H1 (cell line): ENCODE data around the gene PLB1. TPM values are rescaled to one million over a fixed set of nuclear protein-coding genes. Genes with fewer than 3 reads are reported as not detected.

Source experiments
- CTCF ChIA-PET: fragments of 300-600 bp; sonication (Branson Sonifier 250); formaldehyde crosslinking; loops from one replicate; lab custom pipeline; 2021; ENCODE audit not compliant: partially characterized antibody; lab: Charles Lee
- POLR2A ChIA-PET: fragments of 300-600 bp; sonication (Branson Sonifier 250); formaldehyde crosslinking; loops from one replicate; lab custom pipeline; 2021; ENCODE audit warnings: inconsistent platforms; ENCODE audit not compliant: partially characterized antibody; lab: Charles Lee
- DNase-seq, 2 experiments: peaks; one replicate each; pipeline versions ENCODE4 v3.0.0 to v3.0.0-alpha.2; 2010 to 2022; ENCODE audit warnings: low spot score in 2 of 2, low read depth in 1 of 2, mixed read lengths in 1 of 2
- FAIRE-seq: peaks from 2 replicates; lab custom pipeline; 2011; peaks lifted over from hg19 to GRCh38; lab: Jason Lieb, UNC
- H2AFZ ChIP-seq: 2 replicates; pipeline ENCODE4 v1.8.1; 2012; ENCODE audit warnings: low read length, inconsistent platforms
- H2AK5ac ChIP-seq: 2 replicates; pipeline ENCODE4 v1.6.1; 2013; ENCODE audit warnings: low read depth, low read length
- H2BK120ac ChIP-seq: replicated peaks from 2 replicates; pipeline ENCODE3; 2013; ENCODE audit warnings: low read depth, low read length, inconsistent platforms
- H2BK12ac ChIP-seq: 2 replicates; pipeline ENCODE4 v1.6.1; 2013; ENCODE audit warnings: low read depth, low read length
- H2BK15ac ChIP-seq: 2 replicates; pipeline ENCODE4 v1.6.1; 2013; ENCODE audit warnings: low read length
- H2BK20ac ChIP-seq: 2 replicates; pipeline ENCODE4 v1.6.1; 2013; ENCODE audit warnings: low read length
- H2BK5ac ChIP-seq: 2 replicates; pipeline ENCODE4 v1.6.1; 2013; ENCODE audit warnings: low read depth, low read length
- H3K14ac ChIP-seq: 2 replicates; pipeline ENCODE4 v1.6.1; 2013; ENCODE audit warnings: inconsistent platforms; ENCODE audit not compliant: insufficient read length
- H3K18ac ChIP-seq: 2 replicates; pipeline ENCODE4 v1.6.1; 2013; ENCODE audit warnings: low read length; ENCODE audit errors: extremely low read depth
- H3K23ac ChIP-seq: 2 replicates; pipeline ENCODE4 v1.6.1; 2013; ENCODE audit warnings: inconsistent platforms; ENCODE audit not compliant: insufficient read length
- H3K23me2 ChIP-seq: 2 replicates; pipeline ENCODE4 v1.6.1; 2013; ENCODE audit warnings: low read depth, low read length
- H3K27ac ChIP-seq: 2 replicates; pipeline ENCODE4 v1.6.1; 2011; ENCODE audit warnings: low read depth, low read length, inconsistent platforms
- H3K27me3 ChIP-seq, 4 experiments: replicated peaks in 1 of 4; 1 replicate in 1 of 4; 2 replicates in 3 of 4; pipeline versions ENCODE4 v1.6.1 to v1.8.1; 2011 to 2013; ENCODE audit warnings: low read length in 3 of 4, mild to moderate bottlenecking in 3 of 4, inconsistent platforms in 2 of 4, mixed read lengths in 2 of 4, moderate library complexity in 1 of 4; ENCODE audit not compliant: control insufficient read depth in 3 of 4, insufficient read depth in 3 of 4; ENCODE audit errors: extremely low read depth in 1 of 4
- H3K36me3 ChIP-seq, 4 experiments: 2 replicates each; pipeline versions ENCODE4 v1.6.1 to v1.8.1; 2011 to 2013; ENCODE audit warnings: mild to moderate bottlenecking in 4 of 4, low read length in 3 of 4, moderate library complexity in 2 of 4, control low read depth in 1 of 4, inconsistent platforms in 1 of 4; ENCODE audit not compliant: insufficient read depth in 4 of 4, control insufficient read depth in 2 of 4
- H3K4ac ChIP-seq: replicated peaks from 2 replicates; pipeline ENCODE3; 2013; ENCODE audit warnings: low read length, low read depth, mixed read lengths, inconsistent platforms; ENCODE audit not compliant: insufficient read length
- H3K4me1 ChIP-seq, 4 experiments: replicated peaks in 1 of 4; 1 replicate in 1 of 4; 2 replicates in 3 of 4; pipeline versions ENCODE4 v1.6.1 to v1.8.1; 2011 to 2013; ENCODE audit warnings: low read length in 3 of 4, inconsistent platforms in 2 of 4, mixed read lengths in 1 of 4; ENCODE audit not compliant: insufficient read depth in 4 of 4, control insufficient read depth in 3 of 4
- H3K4me2 ChIP-seq, 2 experiments: 2 replicates each; pipeline versions ENCODE4 v1.6.1 to v1.8.1; 2011 to 2013; ENCODE audit warnings: low read depth in 2 of 2, low read length in 2 of 2, control low read depth in 1 of 2, inconsistent platforms in 1 of 2, mild to moderate bottlenecking in 1 of 2; ENCODE audit not compliant: insufficient read depth in 1 of 2
- H3K4me3 ChIP-seq, 4 experiments: fragments of 200-600, 300-600 bp in 1 of 4; sonication (generic), shearing (Covaris generic), sonication (Bioruptor Twin) in 1 of 4; 2 replicates each; pipeline versions ENCODE4 v1.5.1 to v1.8.1; 2011 to 2016; ENCODE audit warnings: low read length in 4 of 4, low read depth in 3 of 4, control low read depth in 2 of 4, inconsistent platforms in 2 of 4, mild to moderate bottlenecking in 2 of 4, mixed read lengths in 1 of 4, moderate library complexity in 1 of 4; ENCODE audit not compliant: insufficient read depth in 2 of 4; ENCODE audit errors: extremely low read depth in 1 of 4
- H3K56ac ChIP-seq: replicated peaks from 2 replicates; pipeline ENCODE3; 2013; ENCODE audit warnings: low read depth, mild to moderate bottlenecking, mixed read lengths, low read length, inconsistent platforms; ENCODE audit not compliant: insufficient read length
- H3K79me1 ChIP-seq: 2 replicates; pipeline ENCODE4 v1.6.1; 2013; ENCODE audit warnings: low read depth, low read length, control low read depth
- H3K79me2 ChIP-seq, 2 experiments: 2 replicates each; pipeline versions ENCODE4 v1.6.1 to v1.8.1; 2012 to 2013; ENCODE audit warnings: low read length in 2 of 2, mild to moderate bottlenecking in 2 of 2, inconsistent platforms in 1 of 2; ENCODE audit not compliant: insufficient read depth in 2 of 2, control insufficient read depth in 1 of 2
- H3K9ac ChIP-seq, 4 experiments: replicated peaks in 1 of 4; 1 replicate in 1 of 4; 2 replicates in 3 of 4; pipeline versions ENCODE4 v1.6.1 to v1.8.1; 2011 to 2013; ENCODE audit warnings: low read depth in 3 of 4, low read length in 3 of 4, control low read depth in 2 of 4, mild to moderate bottlenecking in 2 of 4, moderate library complexity in 2 of 4, inconsistent platforms in 1 of 4; ENCODE audit errors: extremely low read depth in 1 of 4
- H3K9me3 ChIP-seq, 2 experiments: 2 replicates each; pipeline versions ENCODE4 v1.6.1 to v1.8.1; 2012 to 2013; ENCODE audit warnings: mild to moderate bottlenecking in 2 of 2, moderate library complexity in 2 of 2, control low read depth in 1 of 2, inconsistent platforms in 1 of 2, low read depth in 1 of 2, low read length in 1 of 2, mixed read lengths in 1 of 2; ENCODE audit not compliant: insufficient read depth in 2 of 2
- H4K20me1 ChIP-seq, 2 experiments: replicated peaks in 1 of 2; 2 replicates each; pipeline versions ENCODE3 to v1.8.1; 2011 to 2013; ENCODE audit warnings: inconsistent platforms in 2 of 2, low read length in 2 of 2, mild to moderate bottlenecking in 1 of 2; ENCODE audit not compliant: insufficient read depth in 2 of 2, control insufficient read depth in 1 of 2
- H4K5ac ChIP-seq: 2 replicates; pipeline ENCODE4 v1.6.1; 2013; ENCODE audit warnings: low read length, low read depth, mixed read lengths, inconsistent platforms; ENCODE audit not compliant: insufficient read length
- H4K8ac ChIP-seq: 2 replicates; pipeline ENCODE4 v1.8.0; 2013; ENCODE audit warnings: mild to moderate bottlenecking, moderate library complexity, low read length, inconsistent platforms; ENCODE audit not compliant: insufficient read depth; ENCODE audit errors: extremely low read depth
- H4K91ac ChIP-seq: replicated peaks from 2 replicates; pipeline ENCODE3; 2013; ENCODE audit warnings: low read length, mixed read lengths, inconsistent platforms; ENCODE audit not compliant: insufficient read length
- BRCA1 ChIP-seq: IDR thresholded peaks from 2 replicates; pipeline ENCODE4 v1.6.1; 2012; ENCODE audit warnings: low read depth, low read length, improper control_type of control experiment
- CBX8 ChIP-seq: fragments of 300-800, 300-1000 bp; sonication (generic); IDR thresholded peaks from 2 replicates; pipeline ENCODE4 v1.7.1; 2016; ENCODE audit warnings: low read depth, low read length, borderline replicate concordance
- HDAC2 ChIP-seq, 2 experiments: fragments of 300-600 bp in 1 of 2; sonication (generic) in 1 of 2; IDR thresholded peaks; 2 replicates each; pipeline ENCODE4 v1.6.1; 2011 to 2012; ENCODE audit warnings: low read depth in 2 of 2, low read length in 2 of 2, mild to moderate bottlenecking in 2 of 2, moderate library complexity in 2 of 2, borderline replicate concordance in 1 of 2, inconsistent platforms in 1 of 2
- MAFK ChIP-seq: IDR thresholded peaks from 2 replicates; pipeline ENCODE4 v1.6.1; 2012; ENCODE audit warnings: low read depth, mild to moderate bottlenecking, improper control_type of control experiment, low read length
- RBBP5 ChIP-seq: IDR thresholded peaks from 2 replicates; pipeline ENCODE4 v1.7.1; 2012; ENCODE audit warnings: low read depth, mild to moderate bottlenecking, inconsistent platforms, low read length, moderate library complexity, borderline replicate concordance
- SAP30 ChIP-seq: fragments of 300-600 bp; sonication (generic); IDR thresholded peaks from 2 replicates; pipeline ENCODE4 v1.7.1; 2012; ENCODE audit warnings: low read length, moderate library complexity, mild to moderate bottlenecking, inconsistent platforms; ENCODE audit not compliant: insufficient read depth, insufficient replicate concordance
- SP2 ChIP-seq: IDR thresholded peaks from 2 replicates; pipeline ENCODE4 v1.6.1; 2012; ENCODE audit warnings: mild to moderate bottlenecking, low read length, inconsistent platforms
- SRF ChIP-seq: IDR thresholded peaks from 2 replicates; pipeline ENCODE4 v1.6.1; 2011; ENCODE audit warnings: mild to moderate bottlenecking, low read depth, low read length, moderate library complexity
- TAF1 ChIP-seq: IDR thresholded peaks from 2 replicates; pipeline ENCODE4 v1.6.1; 2011; ENCODE audit warnings: mild to moderate bottlenecking, low read depth, low read length
- TEAD4 ChIP-seq: IDR thresholded peaks from 2 replicates; pipeline ENCODE4 v1.6.1; 2012; ENCODE audit warnings: low read depth, low read length, inconsistent platforms, mixed read lengths
- YY1 ChIP-seq: IDR thresholded peaks from 2 replicates; pipeline ENCODE4 v1.6.1; 2011; ENCODE audit warnings: low read depth, mild to moderate bottlenecking, low read length
- WGBS, 2 experiments: shearing (Covaris generic) in 1 of 2; methylation state at CpG; one replicate each; pipeline versions ENCODE4 v1.1.6 to v1.1.7; 2013 to 2015; ENCODE audit warnings: low lambda C conversion rate in 2 of 2, mixed read lengths in 2 of 2, inconsistent platforms in 1 of 2, low coverage in 1 of 2, missing lambda C conversion rate in 1 of 2; ENCODE audit not compliant: insufficient replicate concordance in 2 of 2, insufficient coverage in 1 of 2, insufficient read length in 1 of 2; ENCODE audit errors: extremely low coverage in 1 of 2, missing lambda C conversion rate in 1 of 2; 5-methylcytosine and 5-hydroxymethylcytosine counted together
- polyA plus RNA-seq, 7 experiments: library from polyadenylated mRNA; depleted of rRNA in 3 of 7; stranded (reverse) in 5 of 7; unstranded in 2 of 7; fragments of >200 nt in 5 of 7; fragments of 200-250 nt in 2 of 7; gene quantifications; 1 replicate in 5 of 7; 2 replicates in 1 of 7; 4 replicates in 1 of 7; pipeline versions ENCODE4 v1.2.1 to v1.2.3, GENCODE V29; 2011 to 2013; ENCODE audit warnings: missing spikeins in 2 of 7, mixed read lengths in 2 of 7
- total RNA-seq: library from RNA; stranded (reverse); fragmentation: NEBNext Ultra II Directional; extraction: Animal tissue kit (Norgen Biotek cat#: 25700); gene quantifications from 2 replicates; pipeline ENCODE4 v1.2.1, GENCODE V29; 2021
- TF ChIP-seq, protein P1 (sequence below): IDR thresholded peaks from 2 replicates; pipeline ENCODE4 v1.6.1; 2012; ENCODE audit warnings: low read length, inconsistent platforms
- TF ChIP-seq, protein P2 (sequence below): IDR thresholded peaks from 2 replicates; pipeline ENCODE4 v1.6.1; 2012; ENCODE audit warnings: inconsistent platforms

PLB1 gene
- total and polyA plus RNA-seq, 2 of the 8 experiments (the other 6 are each of a cell fraction or from before 2014, with no cell fraction given), result 0.20 to 0.36 TPM

DNA sequence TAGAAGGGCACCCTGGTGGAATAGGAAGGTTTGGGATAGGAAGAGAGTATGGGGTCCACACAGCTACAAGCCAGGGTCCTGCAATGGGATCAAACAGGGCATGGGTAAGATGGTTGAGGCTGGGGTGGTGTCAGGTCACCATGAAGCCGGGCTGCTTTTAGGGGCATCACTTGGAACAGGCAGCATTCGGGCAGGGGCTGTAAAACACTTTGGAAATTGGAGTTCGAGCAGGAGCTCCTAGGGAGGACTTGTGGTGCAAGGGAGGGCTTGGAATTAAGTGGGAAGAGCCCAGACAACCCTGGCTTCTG, 47.1 kb upstream of the PLB1 start:
- H3K27ac ChIP-seq, result no peak overlapping the region
- H3K36me3 ChIP-seq, result no peaks in the 10 kb centered on the region
- 89% methylated on average over 3 of the region's 3 CpGs; no CpG with 5 or more reads in 1 of the 2 experiments for WGBS, 2 experiments
- ChIA-PET CTCF (interaction anchor here (1.0 kb wide), 1 partner anchor 47 kb away, joined by 3 read pairs; no protein-coding TSS in a partner anchor), POLR2A (no interaction called here)
- FAIRE-seq, result no peak
- no peak overlapping the region for H2BK20ac ChIP-seq
- no peak overlapping the region for H4K8ac ChIP-seq
- no peak overlapping the region for H2BK120ac ChIP-seq
- H3K4ac ChIP-seq, result no peak overlapping the region
- H4K5ac ChIP-seq, result no peak overlapping the region
- no peaks in the 10 kb centered on the region for H3K79me1 ChIP-seq
- H3K4me2 ChIP-seq, result no peak overlapping the region
- no peaks in the 10 kb centered on the region for H3K79me2 ChIP-seq
- H3K18ac ChIP-seq, result no peak overlapping the region
- no peak overlapping the region for H4K91ac ChIP-seq
- H2AK5ac ChIP-seq, result no peak overlapping the region
- H3K4me1 ChIP-seq, result no peaks in the 10 kb centered on the region; a peak in 2 of 7 replicates
- no peaks in the 10 kb centered on the region for H4K20me1 ChIP-seq
- H3K23me2 ChIP-seq, result no peaks in the 10 kb centered on the region; the same call in 1 of the 2 replicates
- no peak overlapping the region for H3K4me3 ChIP-seq
- H3K23ac ChIP-seq, result no peak overlapping the region
- no peak for DNase-seq
- no peak overlapping the region for H3K56ac ChIP-seq
- no peak overlapping the region for H2AFZ ChIP-seq
- no peaks in the 10 kb centered on the region for H3K9me3 ChIP-seq
- H3K14ac ChIP-seq, result no peak overlapping the region
- no peak overlapping the region for H2BK5ac ChIP-seq
- no peak overlapping the region for H3K9ac ChIP-seq
- no peak overlapping the region for H2BK12ac ChIP-seq
- no peaks in the 10 kb centered on the region for H3K27me3 ChIP-seq
- H2BK15ac ChIP-seq, result no peak overlapping the region
- TF ChIP-seq SRF (no peak), BRCA1 (no peak), YY1 (no peak), TEAD4 (no peak), HDAC2 (IDR thresholded peaks at IDR 0.05; ENCODE audit: borderline replicate concordance in 1 of 2, low read depth in 2 of 2, low read length in 2 of 2) (no peak), CBX8 (no peak), TAF1 (no peak), SAP30 (no peak), RBBP5 (no peak), MAFK (no peak), SP2 (no peak)
- TF ChIP-seq, protein P1, sequence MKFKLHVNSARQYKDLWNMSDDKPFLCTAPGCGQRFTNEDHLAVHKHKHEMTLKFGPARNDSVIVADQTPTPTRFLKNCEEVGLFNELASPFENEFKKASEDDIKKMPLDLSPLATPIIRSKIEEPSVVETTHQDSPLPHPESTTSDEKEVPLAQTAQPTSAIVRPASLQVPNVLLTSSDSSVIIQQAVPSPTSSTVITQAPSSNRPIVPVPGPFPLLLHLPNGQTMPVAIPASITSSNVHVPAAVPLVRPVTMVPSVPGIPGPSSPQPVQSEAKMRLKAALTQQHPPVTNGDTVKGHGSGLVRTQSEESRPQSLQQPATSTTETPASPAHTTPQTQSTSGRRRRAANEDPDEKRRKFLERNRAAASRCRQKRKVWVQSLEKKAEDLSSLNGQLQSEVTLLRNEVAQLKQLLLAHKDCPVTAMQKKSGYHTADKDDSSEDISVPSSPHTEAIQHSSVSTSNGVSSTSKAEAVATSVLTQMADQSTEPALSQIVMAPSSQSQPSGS, result no peak
- TF ChIP-seq, protein P2, sequence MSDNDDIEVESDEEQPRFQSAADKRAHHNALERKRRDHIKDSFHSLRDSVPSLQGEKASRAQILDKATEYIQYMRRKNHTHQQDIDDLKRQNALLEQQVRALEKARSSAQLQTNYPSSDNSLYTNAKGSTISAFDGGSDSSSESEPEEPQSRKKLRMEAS, result no peak
